HG03342 (cell line): ENCODE measurements around the gene UBR7.

ENCODE experiments used
- ATAC-seq: cut with Tn5 transposase; IDR thresholded peaks from one replicate; pipeline ENCODE4 v1.9.1; 2021; ENCODE audit warnings: mild to moderate bottlenecking, moderate library complexity; ENCODE audit not compliant: unreplicated experiment

The UBR7 gene

GRCh38 chr14:93249128-93249831, 42.2 kb downstream of the UBR7 start:
- ATAC-seq, result no peak

GRCh38 chr14:93262446-93262845, 55.4 kb downstream of the UBR7 start:
- no peak for ATAC-seq

GRCh38 chr14:93263416-93263815, 56.4 kb downstream of the UBR7 start:
- no peak for ATAC-seq

GRCh38 chr14:93266127-93266526, 59.1 kb downstream of the UBR7 start:
- no peak for ATAC-seq

- ATAC-seq, result no peak
Measured at GRCh38 chr14:93267149-93267711, 60.2 kb downstream of the UBR7 start.

- ATAC-seq, result no peak
Measured at GRCh38 chr14:93268406-93268805, 61.4 kb downstream of the UBR7 start.

GRCh38 chr14:93269341-93270068, 62.4 kb downstream of the UBR7 start:
- ATAC-seq, result no peak

GRCh38 chr14:93271111-93271510, 64.1 kb downstream of the UBR7 start:
- ATAC-seq, result no peak

- ATAC-seq, result no peak
Measured at GRCh38 chr14:93274055-93274806, 67.2 kb downstream of the UBR7 start.

- ATAC-seq, result no peak
Measured at GRCh38 chr14:93276031-93276716, 69.1 kb downstream of the UBR7 start.
